K562 (cell line): ENCODE measurements around the gene CHD5. TPM values are rescaled to one million over a fixed set of nuclear protein-coding genes. Genes with fewer than 3 reads are reported as not detected.

ENCODE experiments used
- CC2D1A ChIP-seq: fragments of 450-650 bp; IDR thresholded peaks from 2 replicates; pipeline ENCODE4 v1.6.1; 2017; ENCODE audit warnings: mild to moderate bottlenecking
- ETS1 ChIP-seq: conservative IDR thresholded peaks from 2 replicates; pipeline ENCODE4 v1.6.1; 2011; ENCODE audit warnings: low read depth, mild to moderate bottlenecking, low read length; ENCODE audit not compliant: control insufficient read depth
- FUS ChIP-seq: fragments of 200-400 bp; formaldehyde crosslinking; optimal IDR thresholded peaks from 2 replicates; pipeline ENCODE3; 2017; ENCODE audit warnings: low read depth, low read length
- JUNB ChIP-seq: fragments of 450-650 bp; formaldehyde crosslinking; conservative IDR thresholded peaks from 2 replicates; pipeline ENCODE4 v1.4.0; 2020; ENCODE audit warnings: mild to moderate bottlenecking
- KAT2B ChIP-seq: IDR thresholded peaks from one replicate; pipeline ENCODE4 v1.6.1; 2012; ENCODE audit warnings: low read depth, mild to moderate bottlenecking, control low read depth, inconsistent platforms, low read length, moderate library complexity
- MED1 ChIP-seq: sonication (generic); formaldehyde crosslinking; IDR thresholded peaks from 2 replicates; pipeline ENCODE4 v1.8.1; 2023; ENCODE audit warnings: missing genetic modification reagents, borderline replicate concordance
- NCOR1 ChIP-seq: fragments of 450-650 bp; IDR thresholded peaks from 2 replicates; pipeline ENCODE4 v1.6.1; 2016; ENCODE audit warnings: mild to moderate bottlenecking, moderate library complexity
- SIN3A ChIP-seq, 2 experiments: fragments of 150-350 bp in 1 of 2; IDR thresholded peaks; 2 replicates each; pipeline ENCODE4 v1.6.1; 2011 to 2016; ENCODE audit warnings: borderline replicate concordance in 2 of 2, low read depth in 2 of 2, low read length in 2 of 2, mild to moderate bottlenecking in 2 of 2, moderate library complexity in 2 of 2; ENCODE audit not compliant: control insufficient read depth in 1 of 2
- SPI1 ChIP-seq: IDR thresholded peaks from 2 replicates; pipeline ENCODE4 v1.6.1; 2011; ENCODE audit warnings: low read depth, low read length, control low read depth, borderline replicate concordance
- TFAP4 ChIP-seq: sonication (generic); formaldehyde crosslinking; IDR thresholded peaks from 2 replicates; pipeline ENCODE4 v1.8.0; 2022; ENCODE audit warnings: missing genetic modification reagents, mild to moderate bottlenecking, moderate library complexity, borderline replicate concordance
- ZBTB33 ChIP-seq: sonication (generic); formaldehyde crosslinking; IDR thresholded peaks from 2 replicates; pipeline ENCODE4 v1.8.1; 2023; ENCODE audit warnings: mild to moderate bottlenecking, missing genetic modification reagents
- ZBTB43 ChIP-seq: sonication (generic); formaldehyde crosslinking; IDR thresholded peaks from 2 replicates; pipeline ENCODE4 v1.8.0; 2023; ENCODE audit warnings: mild to moderate bottlenecking, missing genetic modification reagents
- polyA plus RNA-seq, 8 experiments: library from polyadenylated mRNA; depleted of rRNA in 4 of 8; stranded (reverse) in 5 of 8; unstranded in 3 of 8; fragments of >200 nt; fragmentation: Nextera tagmentation in 2 of 8; fragmentation: Illumina TruSeq in 1 of 8; extraction: Ambion mirVana in 2 of 8; extraction: Trizol in 1 of 8; gene quantifications; 2 replicates each; pipeline versions ENCODE4 v1.2.1 to v1.2.3, GENCODE V29; 2011 to 2014; ENCODE audit warnings: inconsistent platforms in 1 of 8, missing spikeins in 1 of 8
- total RNA-seq, 7 experiments: library from RNA; depleted of rRNA in 6 of 7; stranded (reverse); fragments of >200 nt in 6 of 7; fragmentation: Illumina TruSeq in 2 of 7; extraction: Trizol in 2 of 7; gene quantifications; 2 replicates each; pipeline versions ENCODE4 v1.2.1 to v1.2.3, GENCODE V29; 2011 to 2021; ENCODE audit warnings: low replicate concordance in 1 of 7

CHD5 gene
- total and polyA plus RNA-seq, 9 of the 15 experiments (the other 6 are each of a cell fraction or from before 2014, with no cell fraction given) = 0.03 to 0.52 (median 0.11) TPM; not detected in 2

- no peak for TF ChIP-seq ZBTB33 (CRISPR knock-in tag)
- no peak for TF ChIP-seq ZBTB43 (CRISPR knock-in tag)
- TF ChIP-seq KAT2B = no peak
- TF ChIP-seq NCOR1 = no peak
- TF ChIP-seq ETS1 = no peak
- TF ChIP-seq FUS = no peak
- 0 out of 2 replicates have a peak, but pooled peaks have one; percentile 13 for TF ChIP-seq TFAP4 (CRISPR knock-in tag)
- TF ChIP-seq SIN3A (IDR thresholded peaks at IDR 0.05; ENCODE audit: borderline replicate concordance in 2 of 2, control insufficient read depth in 1 of 2, low read depth in 2 of 2, low read length in 2 of 2) = no peak
- TF ChIP-seq SPI1 = 0 out of 2 replicates have a peak, but pooled peaks have one; percentile 8
- TF ChIP-seq MED1 (CRISPR knock-in tag) = no peak
- no peak for TF ChIP-seq JUNB (CRISPR knock-in tag)
- no peak for TF ChIP-seq CC2D1A
- TF ChIP-seq, all 486 proteins: peak for 6
These were observed 74.4 kb downstream of the CHD5 start (continued) for GRCh38 chr1:6105763-6106162.
